Stimulated activated CD4-positive, alpha-beta T cell treated with anti-CD3 and anti-CD28 coated beads, TNF-alpha, amount 100 ng/mL, for 24 hours (primary cell): ENCODE results near the gene C1QB.

Experiments used
- DNase-seq, 3 experiments: peaks; one replicate each; pipeline ENCODE4 v3.0.0-alpha.2; 2020; ENCODE audit warnings: low read depth in 3 of 3

Gene C1QB

DNA sequence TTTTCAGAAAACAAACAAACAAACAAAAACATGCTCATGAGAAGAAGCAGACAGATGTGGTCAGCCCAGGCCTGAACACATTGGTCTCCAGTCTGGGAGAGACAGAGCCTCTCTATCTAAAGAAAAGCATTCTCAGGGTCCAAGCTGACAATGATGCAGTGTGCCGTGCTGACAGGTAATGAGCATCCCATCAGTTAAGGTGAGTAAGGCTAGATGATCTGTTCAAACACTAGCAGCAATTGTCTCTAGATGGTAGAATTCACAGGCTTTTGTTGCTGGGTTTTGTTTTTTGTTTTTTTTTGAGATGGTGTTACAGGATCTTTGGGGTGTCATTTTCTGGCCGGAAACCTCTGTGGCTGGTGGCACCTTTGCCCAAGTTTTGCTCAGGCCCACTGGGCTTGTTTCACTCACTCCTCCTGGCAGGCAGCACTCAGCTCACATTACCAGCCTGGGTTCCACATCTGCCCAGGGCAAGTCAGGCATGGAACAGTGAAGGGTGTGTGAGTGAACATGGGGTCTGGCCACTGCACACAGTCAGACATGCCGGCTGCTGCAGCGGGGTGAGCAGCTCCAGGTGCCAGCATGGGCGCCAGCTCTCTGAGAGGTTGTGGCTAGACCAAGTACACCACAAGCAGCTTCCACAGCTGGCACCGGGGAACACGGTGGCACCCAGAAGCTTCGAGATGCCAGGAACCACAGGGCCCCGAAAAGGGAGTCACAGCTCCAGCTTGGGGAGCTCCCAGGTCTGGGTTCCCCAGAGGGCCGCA, 19.2 kb upstream of the C1QB start:
- no peak for DNase-seq

GRCh38 chr1:22635436-22635835, 17.6 kb upstream of the C1QB start:
- DNase-seq: no peak

GRCh38 chr1:22636353-22636752, 16.7 kb upstream of the C1QB start, which contains the start of gene C1QA:
Gene C1QA, plus strand, starts transcription at chr1:22636628. Its CDS starts 989 bp downstream, at chr1:22637617.
- DNase-seq: no peak

GRCh38 chr1:22636927-22637326, 16.1 kb upstream of the C1QB start:
- no peak for DNase-seq

DNA sequence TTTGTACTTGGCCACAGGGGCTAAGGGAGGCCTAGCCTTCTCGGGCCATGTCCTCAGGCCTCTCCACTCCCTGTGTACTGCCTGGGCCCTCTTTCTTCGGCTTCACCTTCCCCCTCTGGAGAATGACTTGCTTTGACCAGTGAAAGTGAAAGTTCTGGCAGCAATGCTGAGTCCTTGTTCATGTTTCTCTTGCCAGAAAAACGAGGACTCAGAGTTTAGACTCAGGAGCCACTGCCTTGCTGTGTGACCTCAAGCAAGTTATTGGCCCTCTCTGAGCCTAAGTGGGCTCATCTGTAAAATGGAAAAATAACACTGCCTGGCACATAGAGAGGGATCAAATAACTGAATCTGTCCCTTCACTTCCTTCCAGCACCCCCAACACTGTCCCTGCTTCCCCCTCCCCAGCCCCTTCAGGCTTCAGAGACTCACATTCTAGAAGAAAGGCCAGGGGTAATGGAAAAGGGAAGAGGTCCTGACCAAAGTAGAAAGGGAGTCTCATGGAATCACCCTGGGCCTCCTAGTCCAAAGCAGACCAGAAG, 15.1 kb upstream of the C1QB start:
- DNase-seq: no peak

DNA sequence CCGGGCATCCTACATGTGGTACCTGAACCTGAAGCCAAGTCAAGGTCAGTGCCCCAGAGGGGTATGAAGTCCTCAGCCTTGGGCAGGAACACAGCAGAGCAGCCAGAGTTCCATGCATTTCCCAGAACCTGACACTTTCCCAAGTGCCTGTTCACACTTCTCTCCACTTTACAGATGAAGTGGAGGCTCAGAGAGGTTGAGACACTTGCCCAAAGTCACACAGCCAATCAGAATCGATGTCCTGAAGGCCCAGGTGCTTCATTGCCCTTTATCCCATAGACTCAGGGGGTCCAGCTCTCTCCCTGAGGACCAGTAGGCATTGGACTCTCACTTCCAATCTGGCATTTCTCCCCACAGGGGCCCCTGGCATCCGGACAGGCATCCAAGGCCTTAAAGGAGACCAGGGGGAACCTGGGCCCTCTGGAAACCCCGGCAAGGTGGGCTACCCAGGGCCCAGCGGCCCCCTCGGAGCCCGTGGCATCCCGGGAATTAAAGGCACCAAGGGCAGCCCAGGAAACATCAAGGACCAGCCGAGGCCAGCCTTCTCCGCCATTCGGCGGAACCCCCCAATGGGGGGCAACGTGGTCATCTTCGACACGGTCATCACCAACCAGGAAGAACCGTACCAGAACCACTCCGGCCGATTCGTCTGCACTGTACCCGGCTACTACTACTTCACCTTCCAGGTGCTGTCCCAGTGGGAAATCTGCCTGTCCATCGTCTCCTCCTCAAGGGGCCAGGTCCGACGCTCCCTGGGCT, 14.4 kb upstream of the C1QB start:
- DNase-seq: no peak

GRCh38 chr1:22639286-22639685, 13.8 kb upstream of the C1QB start:
- no peak for DNase-seq

GRCh38 chr1:22641247-22641646, 11.8 kb upstream of the C1QB start:
- DNase-seq: no peak

DNA sequence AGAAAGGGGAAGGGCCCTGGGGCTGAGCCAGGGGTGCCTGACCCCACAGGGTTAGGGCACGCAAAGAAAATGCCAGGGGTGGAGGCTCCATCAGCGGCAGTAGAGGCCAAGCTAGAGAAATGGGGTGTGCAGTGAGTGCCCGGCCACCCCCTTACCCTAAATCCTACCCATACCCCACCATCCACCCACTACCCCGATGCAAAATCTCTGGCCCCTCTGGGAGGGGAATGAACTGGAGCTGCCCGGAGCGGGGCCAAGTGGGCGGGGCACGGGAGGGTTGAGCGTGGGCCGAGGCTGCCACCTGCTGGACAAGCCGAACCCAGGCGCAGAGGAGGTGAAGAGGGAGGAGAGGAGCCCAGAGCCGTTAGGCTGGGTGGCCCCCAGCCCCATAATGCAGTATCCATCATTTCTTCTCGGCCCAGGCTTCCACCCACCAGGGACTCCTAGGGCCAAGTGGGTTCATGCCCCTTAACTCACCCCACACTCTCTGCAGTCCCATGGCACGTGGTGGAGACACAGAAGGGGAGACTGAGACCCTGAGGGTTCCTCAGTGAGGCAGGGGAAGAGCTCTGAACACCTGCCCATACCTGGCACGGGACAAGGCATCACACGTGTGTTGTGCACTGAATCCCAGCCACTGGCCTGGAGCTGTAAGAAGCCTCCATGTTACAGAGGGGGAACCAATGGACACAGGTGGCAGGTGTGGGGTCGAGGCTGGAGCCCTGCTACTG, 11.0 kb upstream of the C1QB start:
- peak; percentile 47 to 72 (median 61) for DNase-seq

DNA sequence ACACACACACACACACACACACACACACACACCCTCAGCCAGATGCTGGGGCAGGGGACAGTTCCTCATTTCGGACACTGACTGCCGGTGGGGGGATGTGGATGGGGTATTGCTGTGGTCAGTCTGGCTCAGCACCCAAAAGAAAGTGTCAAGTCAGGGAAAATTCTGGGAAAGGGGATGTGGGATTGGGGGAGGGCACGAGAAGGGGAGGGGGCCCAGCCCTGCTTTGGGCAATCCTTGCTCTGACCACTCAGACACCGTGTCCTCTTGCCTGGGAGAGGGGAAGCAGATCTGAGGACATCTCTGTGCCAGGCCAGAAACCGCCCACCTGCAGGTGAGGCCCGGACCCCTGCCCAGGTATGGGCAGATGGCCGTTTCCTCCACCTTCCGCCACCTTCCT, 9.7 kb upstream of the C1QB start, which contains the start of gene C1QC:
TSS of gene C1QC (plus strand) at position 253 of the 400 bp plus-strand sequence. CDS start 391 bp downstream, outside the sequence.
- DNase-seq: no peak

- no peak for DNase-seq
Measured at GRCh38 chr1:22643928-22644327, 9.1 kb upstream of the C1QB start.

DNA sequence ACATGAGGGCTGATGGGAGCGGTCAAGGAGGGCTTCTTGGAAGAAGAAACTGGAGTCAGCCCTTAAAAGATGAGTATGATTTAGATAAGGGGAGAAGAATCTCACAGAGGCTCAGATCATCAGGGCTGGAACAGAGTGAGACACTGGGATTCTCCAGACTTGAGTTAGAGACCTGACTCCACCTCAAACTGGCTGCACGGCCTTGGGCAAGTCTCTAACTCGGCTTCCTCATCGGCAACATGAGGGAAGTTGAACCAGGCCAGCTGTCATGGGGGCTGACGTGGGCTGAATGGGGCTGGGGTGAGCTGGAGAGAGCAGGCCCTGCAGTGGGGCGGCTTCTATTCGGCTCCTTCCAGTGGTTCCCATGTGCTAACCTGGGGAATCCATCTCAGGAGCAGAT, 7.1 kb upstream of the C1QB start:
- DNase-seq: no peak

GRCh38 chr1:22646384-22646783, 6.7 kb upstream of the C1QB start:
- DNase-seq: no peak

DNA sequence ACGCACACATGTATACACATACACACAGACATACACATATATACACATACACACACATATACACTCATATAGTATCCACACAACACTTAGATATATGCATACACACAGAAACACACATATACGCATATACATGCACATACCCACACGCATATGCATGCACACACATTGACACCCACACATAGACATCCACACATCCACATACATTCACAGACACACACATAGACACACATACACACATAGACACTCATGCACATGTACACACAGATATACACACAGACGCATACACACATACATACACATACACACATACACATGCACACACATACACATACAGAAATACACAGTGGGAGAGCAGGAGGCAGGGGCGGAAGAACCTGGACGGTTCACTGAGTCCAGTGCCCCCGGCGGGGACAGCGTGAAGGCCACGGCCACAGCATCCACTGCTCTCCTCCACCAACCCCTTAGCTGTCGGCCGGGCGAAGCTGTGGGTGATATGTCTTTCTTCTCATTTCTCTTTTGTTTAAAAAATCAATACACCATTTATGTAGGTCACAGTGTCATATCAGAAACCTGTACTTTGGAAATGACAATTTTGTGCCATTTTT, 2.8 kb upstream of the C1QB start:
- no peak for DNase-seq

DNA sequence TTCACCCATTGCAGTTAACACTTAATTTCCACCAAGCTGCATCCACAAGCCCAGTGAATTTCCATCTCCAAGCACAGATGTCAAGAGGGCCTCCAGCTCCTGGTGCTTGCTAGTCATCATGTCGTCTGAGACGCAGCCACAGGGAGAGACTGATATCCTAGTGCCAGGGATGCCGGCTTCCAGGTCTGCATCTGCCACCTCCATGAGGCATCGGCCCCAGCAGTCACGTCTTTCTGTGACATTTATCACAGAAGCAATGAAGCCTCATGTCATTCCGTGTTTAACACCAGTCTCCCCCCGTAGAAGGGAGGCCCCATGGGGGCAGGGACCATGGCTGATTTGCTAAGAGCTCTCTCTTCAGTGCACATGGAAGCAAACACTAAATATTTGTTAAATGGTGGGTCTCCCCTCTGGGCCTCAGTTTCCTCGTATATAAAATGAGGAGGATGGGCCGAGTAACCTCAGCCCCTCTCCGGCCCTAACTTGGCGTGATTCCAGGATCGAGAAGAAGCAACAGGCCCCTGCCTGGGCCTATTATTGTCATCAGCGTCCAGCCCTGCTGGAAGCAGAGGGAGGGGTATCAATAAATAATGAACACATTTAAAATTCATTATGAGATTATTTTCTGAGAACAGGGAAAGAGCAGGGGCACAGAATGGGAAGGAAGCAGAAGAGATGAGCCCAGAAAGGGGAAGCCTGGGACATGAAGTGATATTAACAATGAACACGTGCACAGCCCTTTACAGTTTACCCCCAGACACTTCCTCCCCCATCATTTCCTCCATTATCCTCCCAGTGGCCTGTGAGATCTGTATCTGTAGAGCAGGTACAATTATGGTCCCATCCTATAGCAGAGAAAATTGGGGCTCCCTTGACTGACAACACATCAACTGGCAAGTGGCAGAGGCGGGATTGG, 837 bp upstream of the C1QB start:
- no peak for DNase-seq

GRCh38 chr1:22654692-22655091, 1.7 kb downstream of the C1QB start:
- no peak for DNase-seq

GRCh38 chr1:22658385-22659163, 5.5 kb downstream of the C1QB start:
- no peak for DNase-seq

- no peak for DNase-seq
Measured at GRCh38 chr1:22660716-22661241, 7.7 kb downstream of the C1QB start.

DNA sequence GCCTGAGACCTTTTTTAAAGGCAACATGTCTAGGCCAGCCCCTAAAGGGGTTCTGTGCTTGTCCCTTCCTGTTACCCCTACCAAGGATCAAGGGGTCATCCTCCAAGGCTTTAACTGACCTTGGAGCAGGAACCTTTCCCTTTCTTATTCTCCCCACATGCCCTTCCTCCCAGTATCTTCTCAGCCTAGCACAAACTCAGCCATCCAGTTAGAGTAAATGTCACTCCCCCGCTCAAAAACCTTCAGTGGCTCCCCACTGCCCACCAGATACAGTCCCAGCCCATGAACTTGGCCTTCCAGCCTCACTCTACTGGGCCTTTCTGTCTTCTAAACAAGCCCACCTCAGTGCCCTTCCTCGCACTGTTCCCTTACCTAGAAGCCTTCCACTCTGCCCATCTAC, 8.8 kb downstream of the C1QB start:
- DNase-seq: no peak

DNA sequence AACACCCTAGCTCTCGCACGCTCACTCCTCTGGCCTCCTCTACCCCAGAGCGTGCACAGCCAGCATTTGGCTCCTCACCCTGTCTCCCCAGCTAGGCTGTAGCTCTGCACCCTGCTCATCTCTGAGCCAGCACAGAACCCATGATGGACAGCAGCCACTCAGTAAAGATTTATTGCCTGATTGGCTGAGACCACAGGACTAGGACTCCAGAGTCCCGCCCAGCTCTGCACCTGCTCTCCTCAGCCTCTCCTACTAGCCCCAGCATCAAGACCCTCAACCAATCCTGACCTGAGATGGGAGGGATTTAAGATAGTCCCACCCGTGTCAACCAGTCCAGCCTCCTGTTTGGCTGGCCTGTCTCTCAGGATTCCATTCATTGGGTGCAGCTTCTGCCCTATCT, 9.3 kb downstream of the C1QB start:
- DNase-seq: no peak
